Left ventricle myocardium superior (tissue), 1 donor: ENCODE measurements around the gene CALD1. TPM values are rescaled to one million over a fixed set of nuclear protein-coding genes. Genes with fewer than 3 reads are reported as not detected.

Source experiments
- ATAC-seq: fragments of 200-7000 bp; cut with Tn5 transposase; one replicate; pipeline ENCODE4 v1.9.1; 2020; ENCODE audit warnings: mild to moderate bottlenecking, moderate library complexity
- DNase-seq: peaks from one replicate; pipeline ENCODE4 v3.0.0-alpha.2; 2020
- intact Hi-C: fragments of 100-400 bp; cut with micrococcal nuclease; formaldehyde crosslinking; loops from one replicate; pipeline ENCODE4 v1.11.0; 2022
- total RNA-seq: library from RNA; stranded (reverse); fragmentation: NEBNext Ultra II Directional; extraction: Animal tissue kit (Norgen Biotek cat#: 25700); gene quantifications from one replicate; pipeline ENCODE4 v1.2.1, GENCODE V29; 2021
- donor health status: DM: no; HTN: yes; CAD: no; lungs with severe emphysema.

CALD1 gene
- total RNA-seq, 1 donor from 2014 or later, result 118 TPM

GRCh38 chr7:134899729-134900128 lies 120.3 kb downstream of the CALD1 start:
- peak; percentile 13 for ATAC-seq
- intact Hi-C loops, result loop anchor here (10.0 kb wide), 1 partner anchor 45 kb away; no protein-coding TSS in a partner anchor
- no peak for DNase-seq

- intact Hi-C loops, result no loop called here
- DNase-seq (no peak), ATAC-seq (peak; percentile 5)
Observed at GRCh38 chr7:134900166-134900982, 120.9 kb downstream of the CALD1 start.

GRCh38 chr7:134901389-134902020 lies 122.1 kb downstream of the CALD1 start:
- intact Hi-C loops, result no loop called here
- DNase-seq (no peak), ATAC-seq (no peak)

- intact Hi-C loops, result no loop called here
- DNase-seq, result no peak
- ATAC-seq, result no peak
Observed at GRCh38 chr7:134902058-134902457, 122.6 kb downstream of the CALD1 start.

GRCh38 chr7:134903073-134903790 lies 123.8 kb downstream of the CALD1 start:
- intact Hi-C loops, result no loop called here
- no peak for DNase-seq
- peak; percentile 10 for ATAC-seq

GRCh38 chr7:134905375-134905774 lies 125.9 kb downstream of the CALD1 start:
- ATAC-seq (peak; percentile 73), DNase-seq (peak; percentile 33)
- intact Hi-C loops, result no loop called here

GRCh38 chr7:134907000-134907399 lies 127.6 kb downstream of the CALD1 start:
- DNase-seq, result no peak
- intact Hi-C loops, result no loop called here
- ATAC-seq, result no peak

GRCh38 chr7:134907639-134908038 lies 128.2 kb downstream of the CALD1 start:
- no peak for DNase-seq
- peak; percentile 18 for ATAC-seq
- intact Hi-C loops, result no loop called here

- intact Hi-C loops, result no loop called here
- DNase-seq (no peak), ATAC-seq (no peak)
Observed at GRCh38 chr7:134908289-134908688, 128.9 kb downstream of the CALD1 start.

GRCh38 chr7:134910214-134910890 lies 130.9 kb downstream of the CALD1 start:
- intact Hi-C loops, result no loop called here
- no peak for DNase-seq
- ATAC-seq, result no peak

GRCh38 chr7:134910968-134911367 lies 131.5 kb downstream of the CALD1 start:
- intact Hi-C loops, result no loop called here
- no peak for DNase-seq
- ATAC-seq, result no peak

- intact Hi-C loops, result no loop called here
- no peak for DNase-seq
- no peak for ATAC-seq
Observed at GRCh38 chr7:134916171-134916883, 136.9 kb downstream of the CALD1 start.

GRCh38 chr7:134919240-134919641 lies 139.8 kb downstream of the CALD1 start:
- intact Hi-C loops, result no loop called here
- DNase-seq (no peak), ATAC-seq (peak; percentile 50)

- peak; percentile 6 for ATAC-seq
- intact Hi-C loops, result no loop called here
Observed at GRCh38 chr7:134920026-134920753, 140.8 kb downstream of the CALD1 start.

GRCh38 chr7:134922720-134923704 lies 143.6 kb downstream of the CALD1 start:
- intact Hi-C loops, result no loop called here
- peak; percentile 60 for ATAC-seq
- DNase-seq, result no peak

More at GRCh38 chr7:134920026-134920753, 140.8 kb downstream of the CALD1 start:
- DNase-seq, result no peak

GRCh38 chr7:134925766-134926165 lies 146.3 kb downstream of the CALD1 start:
- no peak for ATAC-seq
- no peak for DNase-seq
- intact Hi-C loops, result no loop called here

- intact Hi-C loops, result no loop called here
- DNase-seq (no peak), ATAC-seq (no peak)
Observed at GRCh38 chr7:134926396-134926795, 147.0 kb downstream of the CALD1 start.
